SU-DHL-6 (cell line): ENCODE results near the gene TCERG1.

ENCODE experiments used
- H2AFZ ChIP-seq: fragments of 200-600 bp; sonication (generic); 2 replicates; pipeline ENCODE4 v1.6.1; 2014; ENCODE audit warnings: low read depth, mild to moderate bottlenecking, moderate library complexity, mixed read lengths, antibody characterized with exemption, low read length; ENCODE audit not compliant: severe bottlenecking
- H3F3A ChIP-seq: fragments of 200-600 bp; shearing (Covaris generic); 2 replicates; pipeline ENCODE4 v1.6.0; 2016; ENCODE audit warnings: antibody characterized with exemption, mild to moderate bottlenecking; ENCODE audit not compliant: insufficient read depth
- H3K27ac ChIP-seq: fragments of 200-600 bp; sonication (generic); 2 replicates; pipeline ENCODE4 v1.5.1; 2016; ENCODE audit warnings: low read depth, mild to moderate bottlenecking, low read length, moderate library complexity, mixed read lengths
- H3K27me3 ChIP-seq: fragments of 200-600 bp; sonication (generic), shearing (Covaris generic); 2 replicates; pipeline ENCODE4 v1.6.0; 2014; ENCODE audit warnings: mild to moderate bottlenecking, low read length
- H3K36me3 ChIP-seq: fragments of 200-600 bp; sonication (generic); 2 replicates; pipeline ENCODE4 v1.6.1; 2014; ENCODE audit warnings: mild to moderate bottlenecking, low read length, mixed read lengths
- H3K4me2 ChIP-seq: fragments of 300-600, 200-600 bp; shearing (Covaris generic), sonication (generic); 2 replicates; pipeline ENCODE4 v1.6.0; 2014; ENCODE audit warnings: low read length, low read depth, mild to moderate bottlenecking; ENCODE audit not compliant: poor library complexity, severe bottlenecking
- H3K4me3 ChIP-seq: fragments of 200-600 bp; sonication (generic); 2 replicates; pipeline ENCODE4 v1.5.1; 2014; ENCODE audit warnings: antibody characterized with exemption, low read length, mild to moderate bottlenecking, mixed read lengths; ENCODE audit not compliant: insufficient read depth, poor library complexity, severe bottlenecking
- H3K79me2 ChIP-seq: fragments of 200-600 bp; sonication (generic); 2 replicates; pipeline ENCODE4 v1.6.1; 2014; ENCODE audit warnings: mild to moderate bottlenecking, low read length, moderate library complexity; ENCODE audit not compliant: insufficient read depth
- H3K9ac ChIP-seq: fragments of 200-600 bp; sonication (generic); 2 replicates; pipeline ENCODE4 v1.7.0; 2014; ENCODE audit warnings: mild to moderate bottlenecking, low read length
- H3K9me2 ChIP-seq: fragments of 200-600 bp; sonication (generic); replicated peaks from 2 replicates; pipeline ENCODE4 v1.6.1; 2014; ENCODE audit warnings: low read length; ENCODE audit not compliant: insufficient read depth
- H3K9me3 ChIP-seq: fragments of 200-600 bp; sonication (generic); 2 replicates; pipeline ENCODE4 v1.6.1; 2014; ENCODE audit warnings: low read length, mixed read lengths; ENCODE audit not compliant: insufficient read depth
- H4K20me1 ChIP-seq: fragments of 200-600 bp; sonication (generic); 2 replicates; pipeline ENCODE4 v1.6.1; 2014; ENCODE audit warnings: low read depth, mild to moderate bottlenecking, antibody characterized with exemption, low read length, moderate library complexity, mixed read lengths
- CTCF ChIP-seq: fragments of 200-600 bp; sonication (generic); IDR thresholded peaks from one replicate; pipeline ENCODE4 v1.5.1; 2017; ENCODE audit warnings: antibody characterized with exemption, mild to moderate bottlenecking, low read length, moderate library complexity; ENCODE audit not compliant: insufficient read depth, poor library complexity, severe bottlenecking
- EZH2phosphoT487 ChIP-seq: fragments of 200-600 bp; sonication (generic), shearing (Covaris generic); conservative IDR thresholded peaks from 2 replicates; pipeline ENCODE4 v1.6.1; 2018; ENCODE audit warnings: mild to moderate bottlenecking, antibody characterized with exemption, low read length, moderate library complexity, mixed read lengths

The TCERG1 gene

GRCh38 chr5:146533882-146534281 is 86.7 kb downstream of the TCERG1 start:
- H3K9ac ChIP-seq: no peak overlapping the region
- no peak overlapping the region for H3K4me3 ChIP-seq
- H3K9me2 ChIP-seq: no peaks in the 10 kb centered on the region
- no peak overlapping the region for H3K27ac ChIP-seq
- no peaks in the 10 kb centered on the region for H3K27me3 ChIP-seq
- no peaks in the 10 kb centered on the region for H4K20me1 ChIP-seq
- H3K9me3 ChIP-seq: no peaks in the 10 kb centered on the region
- H3K4me2 ChIP-seq: no peak overlapping the region
- H3K79me2 ChIP-seq: no peaks in the 10 kb centered on the region
- TF ChIP-seq EZH2phosphoT487: no peak
- TF ChIP-seq CTCF: no peak
- H3F3A ChIP-seq: no peaks in the 10 kb centered on the region
- no peak overlapping the region for H2AFZ ChIP-seq
- H3K36me3 ChIP-seq: no peaks in the 10 kb centered on the region

GRCh38 chr5:146538432-146538831 is 91.3 kb downstream of the TCERG1 start:
- H3K4me3 ChIP-seq: no peak overlapping the region
- H3K27me3 ChIP-seq: no peaks in the 10 kb centered on the region
- no peaks in the 10 kb centered on the region for H3K9me3 ChIP-seq
- H3K9me2 ChIP-seq: no peaks in the 10 kb centered on the region
- no peaks in the 10 kb centered on the region for H3F3A ChIP-seq
- H3K36me3 ChIP-seq: no peaks in the 10 kb centered on the region
- TF ChIP-seq CTCF: no peak
- TF ChIP-seq EZH2phosphoT487: no peak
- no peak overlapping the region for H3K27ac ChIP-seq
- no peak overlapping the region for H2AFZ ChIP-seq
- H3K79me2 ChIP-seq: no peaks in the 10 kb centered on the region
- no peak overlapping the region for H3K9ac ChIP-seq
- no peaks in the 10 kb centered on the region for H4K20me1 ChIP-seq
- H3K4me2 ChIP-seq: no peak overlapping the region

- no peaks in the 10 kb centered on the region for H3K9me2 ChIP-seq
- H3K79me2 ChIP-seq: no peaks in the 10 kb centered on the region
- H3K9ac ChIP-seq: no peak overlapping the region
- H3K9me3 ChIP-seq: no peaks in the 10 kb centered on the region
- H3F3A ChIP-seq: no peaks in the 10 kb centered on the region
- H3K4me3 ChIP-seq: no peak overlapping the region
- H3K4me2 ChIP-seq: no peak overlapping the region
- TF ChIP-seq CTCF: no peak
- TF ChIP-seq EZH2phosphoT487: no peak
- no peaks in the 10 kb centered on the region for H4K20me1 ChIP-seq
- no peak overlapping the region for H2AFZ ChIP-seq
- no peaks in the 10 kb centered on the region for H3K27me3 ChIP-seq
- H3K27ac ChIP-seq: no peak overlapping the region
- no peaks in the 10 kb centered on the region for H3K36me3 ChIP-seq
These were observed 92.8 kb downstream of the TCERG1 start for GRCh38 chr5:146539973-146540372.
